BE2C (cell line): ENCODE results near the gene UNC13A.

Experiments used
- DNase-seq: peaks from one replicate; pipeline ENCODE4 v3.0.0-alpha.2; 2020
- H3K27me3 ChIP-seq: fragments of 250-450 bp; sonication (Bioruptor Pico); 2 replicates; pipeline ENCODE4 v1.5.1; 2020; ENCODE audit warnings: mild to moderate bottlenecking
- H3K36me3 ChIP-seq: fragments of 250-450 bp; sonication (Bioruptor Pico); 2 replicates; pipeline ENCODE4 v1.5.1; 2020; ENCODE audit warnings: mild to moderate bottlenecking
- H3K4me1 ChIP-seq: fragments of 250-450 bp; sonication (Bioruptor Pico); 2 replicates; pipeline ENCODE4 v1.5.1; 2020
- H3K4me3 ChIP-seq: 2 replicates; pipeline ENCODE4 v1.5.1; 2011; ENCODE audit warnings: low read depth, low read length
- H3K9me3 ChIP-seq: fragments of 250-450 bp; sonication (Bioruptor Pico); 2 replicates; pipeline ENCODE4 v1.5.1; 2020
- CTCF ChIP-seq: IDR thresholded peaks from 2 replicates; pipeline ENCODE4 v1.5.1; 2012; ENCODE audit warnings: mild to moderate bottlenecking, low read depth, low read length

UNC13A gene

GRCh38 chr19:17685451-17686022 lies 2.6 kb downstream of the UNC13A start:
- DNase-seq, result no peak
- H3K4me3 ChIP-seq, result no peak overlapping the region
- no peak for TF ChIP-seq CTCF
- no peaks in the 10 kb centered on the region for H3K9me3 ChIP-seq
- H3K27me3 ChIP-seq, result no peaks in the 10 kb centered on the region
- H3K4me1 ChIP-seq, result no peaks in the 10 kb centered on the region
- H3K36me3 ChIP-seq, result peaks cover 4% of the 10 kb centered on the region

GRCh38 chr19:17684256-17684655 lies 3.9 kb downstream of the UNC13A start:
- Histone ChIP-seq H3K9me3 (no peaks in the 10 kb centered on the region), H3K4me3 (no peak overlapping the region), H3K36me3 (peaks cover 4% of the 10 kb centered on the region), H3K4me1 (no peaks in the 10 kb centered on the region), H3K27me3 (no peaks in the 10 kb centered on the region)
- no peak for DNase-seq
- TF ChIP-seq CTCF, result no peak

GRCh38 chr19:17683078-17683477 lies 5.1 kb downstream of the UNC13A start:
- H3K9me3 ChIP-seq, result no peaks in the 10 kb centered on the region
- no peaks in the 10 kb centered on the region for H3K4me1 ChIP-seq
- H3K27me3 ChIP-seq, result no peaks in the 10 kb centered on the region
- no peak overlapping the region for H3K4me3 ChIP-seq
- TF ChIP-seq CTCF, result no peak
- DNase-seq, result no peak
- peaks cover 4% of the 10 kb centered on the region for H3K36me3 ChIP-seq

GRCh38 chr19:17682273-17682672 lies 5.9 kb downstream of the UNC13A start:
- DNase-seq, result no peak
- Histone ChIP-seq H3K36me3 (peaks cover 4% of the 10 kb centered on the region), H3K9me3 (no peaks in the 10 kb centered on the region), H3K4me3 (no peak overlapping the region), H3K27me3 (no peaks in the 10 kb centered on the region), H3K4me1 (no peaks in the 10 kb centered on the region)
- TF ChIP-seq CTCF, result no peak

GRCh38 chr19:17681505-17682125 lies 6.5 kb downstream of the UNC13A start:
- no peak overlapping the region for H3K4me3 ChIP-seq
- H3K36me3 ChIP-seq, result peaks cover 4% of the 10 kb centered on the region
- no peaks in the 10 kb centered on the region for H3K4me1 ChIP-seq
- DNase-seq, result no peak
- TF ChIP-seq CTCF, result no peak
- no peaks in the 10 kb centered on the region for H3K27me3 ChIP-seq
- H3K9me3 ChIP-seq, result no peaks in the 10 kb centered on the region

- H3K4me3 ChIP-seq, result no peak overlapping the region
- no peaks in the 10 kb centered on the region for H3K4me1 ChIP-seq
- TF ChIP-seq CTCF, result no peak
- H3K27me3 ChIP-seq, result no peaks in the 10 kb centered on the region
- H3K36me3 ChIP-seq, result peaks cover 4% of the 10 kb centered on the region
- DNase-seq, result peak; percentile 57
- H3K9me3 ChIP-seq, result no peaks in the 10 kb centered on the region
Observed at GRCh38 chr19:17680230-17680722, 7.9 kb downstream of the UNC13A start.
